Measurements from ENCODE around the gene APOO.
A peak's percentile ranks its signal among the peaks of the same experiment; 100 is the strongest.

APOO gene

GRCh38 chrX:23907498-23908218 lies at the start of gene APOO, which contains the start of gene CXorf58:
Gene APOO, minus strand, starts transcription at chrX:23907938. Its CDS starts 236 bp downstream, at chrX:23907702.
Gene CXorf58, plus strand, starts transcription at chrX:23908006. Its CDS starts 2,297 bp downstream, at chrX:23910303.
- DNase-seq (ENCODE audit: low read depth): peak; percentile 83

- no peak for DNase-seq (ENCODE audit: low read depth)
These were observed 46.7 kb upstream of the APOO start for GRCh38 chrX:23954396-23954795.

- DNase-seq (ENCODE audit: low read depth): no peak
These were observed 46.2 kb upstream of the APOO start for GRCh38 chrX:23953908-23954269.

GRCh38 chrX:23952984-23953907 lies 45.5 kb upstream of the APOO start:
- DNase-seq (ENCODE audit: low read depth): peak; percentile 6

GRCh38 chrX:23952391-23952790 lies 44.7 kb upstream of the APOO start:
- DNase-seq (ENCODE audit: low read depth): no peak

GRCh38 chrX:23945206-23945605 lies 37.5 kb upstream of the APOO start:
- DNase-seq (ENCODE audit: low read depth): no peak

- DNase-seq (ENCODE audit: low read depth): no peak
These were observed 36.5 kb upstream of the APOO start for GRCh38 chrX:23944234-23944633.

- no peak for DNase-seq (ENCODE audit: low read depth)
These were observed 31.5 kb upstream of the APOO start for GRCh38 chrX:23939203-23939602.

- DNase-seq (ENCODE audit: low read depth): no peak
These were observed 31.0 kb upstream of the APOO start for GRCh38 chrX:23938690-23939089.

GRCh38 chrX:23937100-23937499 lies 29.4 kb upstream of the APOO start:
- no peak for DNase-seq (ENCODE audit: low read depth)

- no peak for DNase-seq (ENCODE audit: low read depth)
These were observed 28.4 kb upstream of the APOO start for GRCh38 chrX:23936180-23936579.

- DNase-seq (ENCODE audit: low read depth): no peak
These were observed 27.4 kb upstream of the APOO start for GRCh38 chrX:23935106-23935505.

- DNase-seq (ENCODE audit: low read depth): no peak
These were observed 24.3 kb upstream of the APOO start for GRCh38 chrX:23932046-23932445.

GRCh38 chrX:23930894-23931604 lies 23.3 kb upstream of the APOO start:
- DNase-seq (ENCODE audit: low read depth): no peak

GRCh38 chrX:23926015-23926414 lies 18.3 kb upstream of the APOO start:
- DNase-seq (ENCODE audit: low read depth): no peak

GRCh38 chrX:23919706-23920320 lies 12.1 kb upstream of the APOO start:
- DNase-seq (ENCODE audit: low read depth): no peak

GRCh38 chrX:23919148-23919547 lies 11.4 kb upstream of the APOO start:
- no peak for DNase-seq (ENCODE audit: low read depth)

- DNase-seq (ENCODE audit: low read depth): no peak
These were observed 3.5 kb upstream of the APOO start for GRCh38 chrX:23911126-23911835.

- DNase-seq (ENCODE audit: low read depth): no peak
These were observed 674 bp upstream of the APOO start for GRCh38 chrX:23908219-23909004.

- no peak for DNase-seq (ENCODE audit: low read depth)
These were observed 634 bp downstream of the APOO start for GRCh38 chrX:23907111-23907497.

- no peak for DNase-seq (ENCODE audit: low read depth)
These were observed 3.6 kb downstream of the APOO start for GRCh38 chrX:23904096-23904495.

All from activated T-cell treated with anti-CD3 and anti-CD28 coated beads for 24 hours (primary cell).